ENCODE measurements around the gene FUT6.

FUT6 gene

DNA sequence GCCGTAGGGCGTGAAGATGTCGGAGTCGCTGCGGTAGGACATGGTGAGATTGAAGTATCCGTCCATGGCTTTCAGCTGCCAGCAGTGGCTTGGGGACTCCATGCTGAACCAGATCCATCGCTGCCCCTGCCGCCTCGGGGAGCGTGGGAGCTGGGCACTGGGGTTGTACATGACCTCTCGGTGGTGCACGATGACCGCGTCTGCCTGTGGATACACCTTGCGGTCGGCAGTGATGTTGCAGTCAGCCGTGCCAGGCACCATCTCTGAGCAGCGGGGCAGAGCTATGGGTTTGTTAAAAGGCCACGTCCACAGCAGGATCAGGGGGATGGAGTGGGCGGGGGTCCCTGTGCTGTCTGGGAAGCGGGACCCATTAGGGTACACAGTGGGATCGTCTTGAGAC lies 7.4 kb downstream of the FUT6 start:
- no peak overlapping the region for H3K9ac ChIP-seq (ENCODE audit: low read length)
- no peak overlapping the region for H3K4me3 ChIP-seq (ENCODE audit: low read length)
- no peaks in the 10 kb centered on the region for H3K9me3 ChIP-seq (replicated peaks; ENCODE audit: insufficient read depth, low read length)
- H3K27ac ChIP-seq (ENCODE audit: low read length): no peak overlapping the region
- no peaks in the 10 kb centered on the region for H3K79me2 ChIP-seq (ENCODE audit: low read length)
- DNase-seq: no peak
- H3K9me2 ChIP-seq (replicated peaks; ENCODE audit: insufficient read depth, low read length): no peaks in the 10 kb centered on the region
- no peak overlapping the region for H2AFZ ChIP-seq (ENCODE audit: low read length)
- H3F3A ChIP-seq (ENCODE audit: insufficient read depth, low read length): peaks cover 5% of the 10 kb centered on the region
- TF ChIP-seq, protein P1, sequence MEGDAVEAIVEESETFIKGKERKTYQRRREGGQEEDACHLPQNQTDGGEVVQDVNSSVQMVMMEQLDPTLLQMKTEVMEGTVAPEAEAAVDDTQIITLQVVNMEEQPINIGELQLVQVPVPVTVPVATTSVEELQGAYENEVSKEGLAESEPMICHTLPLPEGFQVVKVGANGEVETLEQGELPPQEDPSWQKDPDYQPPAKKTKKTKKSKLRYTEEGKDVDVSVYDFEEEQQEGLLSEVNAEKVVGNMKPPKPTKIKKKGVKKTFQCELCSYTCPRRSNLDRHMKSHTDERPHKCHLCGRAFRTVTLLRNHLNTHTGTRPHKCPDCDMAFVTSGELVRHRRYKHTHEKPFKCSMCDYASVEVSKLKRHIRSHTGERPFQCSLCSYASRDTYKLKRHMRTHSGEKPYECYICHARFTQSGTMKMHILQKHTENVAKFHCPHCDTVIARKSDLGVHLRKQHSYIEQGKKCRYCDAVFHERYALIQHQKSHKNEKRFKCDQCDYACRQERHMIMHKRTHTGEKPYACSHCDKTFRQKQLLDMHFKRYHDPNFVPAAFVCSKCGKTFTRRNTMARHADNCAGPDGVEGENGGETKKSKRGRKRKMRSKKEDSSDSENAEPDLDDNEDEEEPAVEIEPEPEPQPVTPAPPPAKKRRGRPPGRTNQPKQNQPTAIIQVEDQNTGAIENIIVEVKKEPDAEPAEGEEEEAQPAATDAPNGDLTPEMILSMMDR (IDR thresholded peaks at IDR 0.05; ENCODE audit: low read length): no peak
- TF ChIP-seq EZH2phosphoT487 (IDR thresholded peaks at IDR 0.05; ENCODE audit: low read length) (no peak), EZH2 (optimal IDR thresholded peaks at IDR 0.05; ENCODE audit: low read depth, low read length) (no peak)
- peaks cover 75% of the 10 kb centered on the region for H3K27me3 ChIP-seq (replicated peaks; ENCODE audit: insufficient read depth, low read length)
- H3K4me2 ChIP-seq (ENCODE audit: low read depth, low read length): no peak overlapping the region
- H3K36me3 ChIP-seq (replicated peaks; ENCODE audit: insufficient read depth, low read length): no peaks in the 10 kb centered on the region
- H4K20me1 ChIP-seq (ENCODE audit: insufficient read depth, low read length): no peaks in the 10 kb centered on the region
- H3K4me1 ChIP-seq (ENCODE audit: low read length): peaks cover 4% of the 10 kb centered on the region

DNA sequence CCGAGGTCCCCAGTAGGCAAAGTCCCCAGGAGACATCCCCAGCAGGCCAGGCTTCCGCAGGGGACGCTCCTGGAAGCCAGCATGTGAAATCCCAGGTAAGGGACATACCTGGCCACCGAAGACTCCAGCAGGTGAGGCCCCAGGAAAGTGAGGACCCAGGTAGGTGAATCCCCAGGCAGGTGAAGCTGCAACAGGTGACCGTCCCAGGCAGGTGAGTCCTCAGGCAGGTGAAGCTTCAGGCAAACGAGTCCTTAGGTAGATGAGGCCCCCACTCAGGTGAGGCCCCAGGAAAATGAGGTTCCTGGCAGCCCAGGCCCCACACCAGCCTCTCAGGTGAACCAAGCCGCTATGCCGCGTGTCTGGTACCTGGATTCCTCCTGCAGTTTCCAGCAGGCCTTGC lies 8.3 kb downstream of the FUT6 start:
- no peak overlapping the region for H3K4me2 ChIP-seq (ENCODE audit: low read depth, low read length)
- H3F3A ChIP-seq (ENCODE audit: insufficient read depth, low read length): peaks cover 12% of the 10 kb centered on the region
- H2AFZ ChIP-seq (ENCODE audit: low read length): no peak overlapping the region
- no peaks in the 10 kb centered on the region for H3K36me3 ChIP-seq (replicated peaks; ENCODE audit: insufficient read depth, low read length)
- H3K79me2 ChIP-seq (ENCODE audit: low read length): no peaks in the 10 kb centered on the region
- no peaks in the 10 kb centered on the region for H4K20me1 ChIP-seq (ENCODE audit: insufficient read depth, low read length)
- H3K4me1 ChIP-seq (ENCODE audit: low read length): peaks cover 13% of the 10 kb centered on the region
- TF ChIP-seq, protein P1 (IDR thresholded peaks at IDR 0.05; ENCODE audit: low read length): no peak
- TF ChIP-seq EZH2phosphoT487 (IDR thresholded peaks at IDR 0.05; ENCODE audit: low read length): no peak
- no peak for TF ChIP-seq EZH2 (optimal IDR thresholded peaks at IDR 0.05; ENCODE audit: low read depth, low read length)
- H3K4me3 ChIP-seq (ENCODE audit: low read length): no peak overlapping the region
- peaks cover 68% of the 10 kb centered on the region for H3K27me3 ChIP-seq (replicated peaks; ENCODE audit: insufficient read depth, low read length)
- H3K9me2 ChIP-seq (replicated peaks; ENCODE audit: insufficient read depth, low read length): no peaks in the 10 kb centered on the region
- no peaks in the 10 kb centered on the region for H3K9me3 ChIP-seq (replicated peaks; ENCODE audit: insufficient read depth, low read length)
- no peak overlapping the region for H3K9ac ChIP-seq (ENCODE audit: low read length)
- DNase-seq: no peak
- H3K27ac ChIP-seq (ENCODE audit: low read length): no peak overlapping the region

DNA sequence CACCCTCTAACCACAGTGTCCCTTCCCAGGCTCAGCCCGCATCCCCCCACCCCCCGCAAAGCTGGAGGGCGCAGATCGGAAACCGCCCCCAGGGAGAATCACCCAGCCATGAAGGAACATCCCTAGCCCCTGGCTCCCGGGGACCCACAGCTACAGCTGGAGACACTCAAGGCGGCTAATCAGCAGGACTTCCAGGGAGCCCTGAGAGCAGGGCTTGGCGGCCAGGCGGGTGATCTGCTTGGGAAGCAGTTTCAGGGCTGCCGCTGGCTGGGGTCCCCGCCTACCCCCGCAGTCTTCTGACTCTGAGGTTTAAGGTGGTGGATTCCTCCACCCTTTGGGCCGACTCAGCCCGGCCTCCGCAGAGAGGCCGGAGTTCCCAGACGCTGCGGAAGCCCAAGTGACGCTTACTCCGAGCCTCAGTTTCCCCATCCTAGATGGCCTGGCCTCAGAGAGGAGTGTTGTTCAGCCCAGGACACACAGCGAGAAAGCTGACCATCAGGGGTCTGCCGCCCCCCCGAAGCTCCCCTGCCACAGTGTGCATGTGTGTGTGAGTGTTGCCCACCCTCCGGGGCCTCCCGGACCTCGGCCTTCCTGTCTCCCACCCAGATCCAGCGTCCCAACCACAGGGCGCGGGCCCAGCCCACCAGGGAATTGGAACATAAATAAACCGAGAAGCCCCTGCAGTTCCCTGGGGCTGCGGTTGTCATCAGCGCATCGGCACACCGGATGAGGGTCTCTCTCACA lies 9.8 kb downstream of the FUT6 start:
- Histone ChIP-seq H3F3A (ENCODE audit: insufficient read depth, low read length) (peaks cover 14% of the 10 kb centered on the region), H3K4me1 (ENCODE audit: low read length) (peaks cover 15% of the 10 kb centered on the region), H3K9ac (ENCODE audit: low read length) (no peak overlapping the region), H3K4me3 (ENCODE audit: low read length) (no peak overlapping the region), H3K36me3 (replicated peaks; ENCODE audit: insufficient read depth, low read length) (no peaks in the 10 kb centered on the region), H2AFZ (ENCODE audit: low read length) (no peak overlapping the region), H3K79me2 (ENCODE audit: low read length) (no peaks in the 10 kb centered on the region), H3K9me2 (replicated peaks; ENCODE audit: insufficient read depth, low read length) (no peaks in the 10 kb centered on the region), H4K20me1 (ENCODE audit: insufficient read depth, low read length) (no peaks in the 10 kb centered on the region), H3K27me3 (replicated peaks; ENCODE audit: insufficient read depth, low read length) (peaks cover 56% of the 10 kb centered on the region), H3K4me2 (ENCODE audit: low read depth, low read length) (no peak overlapping the region), H3K9me3 (replicated peaks; ENCODE audit: insufficient read depth, low read length) (no peaks in the 10 kb centered on the region), H3K27ac (ENCODE audit: low read length) (no peak overlapping the region)
- no peak for DNase-seq
- TF ChIP-seq EZH2 (optimal IDR thresholded peaks at IDR 0.05; ENCODE audit: low read depth, low read length): no peak
- no peak for TF ChIP-seq EZH2phosphoT487 (IDR thresholded peaks at IDR 0.05; ENCODE audit: low read length)
- TF ChIP-seq, protein P1 (IDR thresholded peaks at IDR 0.05; ENCODE audit: low read length): no peak

Data from MM.1S (cell line).